ENCODE results near the gene TUFT1. TPM values are rescaled to one million over a fixed set of nuclear protein-coding genes. Genes with fewer than 3 reads are reported as not detected.

Gene TUFT1
- total RNA-seq, 2 donors from 2014 or later, result 4.9 to 10.7 TPM

DNA sequence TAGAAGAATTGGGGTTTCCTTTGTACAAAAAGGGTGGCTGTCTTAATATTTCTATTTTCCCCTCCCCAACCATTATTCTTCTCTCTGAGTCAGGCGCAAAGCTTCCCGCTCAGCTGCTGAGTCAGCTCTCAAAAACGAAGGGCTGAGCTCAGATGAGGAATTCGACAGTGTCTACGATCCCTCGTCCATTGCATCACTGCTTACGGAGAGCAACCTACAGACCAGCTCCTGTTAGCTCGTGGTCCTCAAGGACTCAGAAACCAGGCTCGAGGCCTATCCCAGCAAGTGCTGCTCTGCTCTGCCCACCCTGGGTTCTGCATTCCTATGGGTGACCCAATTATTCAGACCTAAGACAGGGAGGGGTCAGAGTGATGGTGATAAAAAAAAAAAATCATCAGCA is 3.0 kb upstream of the TUFT1 start:
- Histone ChIP-seq H3K4me3 (no peak overlapping the region), H3K4me1 (ENCODE audit: control insufficient read depth in 1 of 2, low read depth in 2 of 2) (peaks cover 11 to 12% of the 10 kb centered on the region in 2 donors), H3K36me3 (no peaks in the 10 kb centered on the region), H3K27me3 (replicated peaks; ENCODE audit: insufficient read depth) (no peaks in the 10 kb centered on the region), H3K9me3 (no peaks in the 10 kb centered on the region), H3K27ac (no peak overlapping the region)
- no peak for ATAC-seq (ENCODE audit: insufficient number of reproducible peaks, low FRiP score, low read depth)
- TF ChIP-seq, protein P1, sequence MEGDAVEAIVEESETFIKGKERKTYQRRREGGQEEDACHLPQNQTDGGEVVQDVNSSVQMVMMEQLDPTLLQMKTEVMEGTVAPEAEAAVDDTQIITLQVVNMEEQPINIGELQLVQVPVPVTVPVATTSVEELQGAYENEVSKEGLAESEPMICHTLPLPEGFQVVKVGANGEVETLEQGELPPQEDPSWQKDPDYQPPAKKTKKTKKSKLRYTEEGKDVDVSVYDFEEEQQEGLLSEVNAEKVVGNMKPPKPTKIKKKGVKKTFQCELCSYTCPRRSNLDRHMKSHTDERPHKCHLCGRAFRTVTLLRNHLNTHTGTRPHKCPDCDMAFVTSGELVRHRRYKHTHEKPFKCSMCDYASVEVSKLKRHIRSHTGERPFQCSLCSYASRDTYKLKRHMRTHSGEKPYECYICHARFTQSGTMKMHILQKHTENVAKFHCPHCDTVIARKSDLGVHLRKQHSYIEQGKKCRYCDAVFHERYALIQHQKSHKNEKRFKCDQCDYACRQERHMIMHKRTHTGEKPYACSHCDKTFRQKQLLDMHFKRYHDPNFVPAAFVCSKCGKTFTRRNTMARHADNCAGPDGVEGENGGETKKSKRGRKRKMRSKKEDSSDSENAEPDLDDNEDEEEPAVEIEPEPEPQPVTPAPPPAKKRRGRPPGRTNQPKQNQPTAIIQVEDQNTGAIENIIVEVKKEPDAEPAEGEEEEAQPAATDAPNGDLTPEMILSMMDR (IDR thresholded peaks at IDR 0.05), result no peak
- DNase-seq (ENCODE audit: low spot score), result no peak

DNA sequence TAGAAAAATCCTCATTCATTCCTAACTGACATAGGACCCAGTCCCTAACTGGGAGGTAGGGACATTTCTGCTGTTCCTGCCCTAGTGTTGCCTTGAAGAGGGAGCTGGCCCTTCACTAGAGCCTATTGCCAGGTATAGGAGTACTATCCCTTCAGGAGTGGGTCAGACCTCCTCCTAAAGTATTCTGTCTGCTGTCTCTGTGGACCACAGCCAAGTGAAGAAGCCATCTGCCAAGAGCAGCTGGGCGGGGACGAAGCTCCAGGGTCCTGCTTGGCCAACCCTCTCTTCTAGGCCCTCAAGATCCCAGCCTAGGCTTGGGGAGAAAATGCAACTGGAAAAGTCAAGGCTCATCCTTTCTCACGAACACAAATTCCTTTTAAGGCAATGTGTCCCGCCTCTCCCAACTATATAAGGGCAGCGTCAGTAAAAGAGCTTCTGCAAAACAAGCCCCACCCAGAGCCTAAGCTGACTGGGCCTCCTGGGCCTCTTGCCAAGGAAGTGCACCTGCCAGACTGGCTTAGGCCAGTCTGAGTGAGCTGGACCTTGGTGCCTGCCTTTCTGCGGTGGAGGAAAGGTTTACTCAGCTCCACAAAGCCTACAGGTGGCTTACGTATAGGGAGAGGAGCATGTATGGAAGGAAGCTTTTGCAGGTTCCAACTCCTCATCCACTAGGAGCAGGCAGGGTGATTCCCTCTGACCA is 638 bp upstream of the TUFT1 start:
- Histone ChIP-seq H3K27me3 (replicated peaks; ENCODE audit: insufficient read depth) (no peaks in the 10 kb centered on the region), H3K27ac (peak overlapping the region; percentile 23 to 82), H3K4me1 (ENCODE audit: control insufficient read depth in 1 of 2, low read depth in 2 of 2) (peaks cover 16 to 22% of the 10 kb centered on the region in 2 donors), H3K9me3 (no peaks in the 10 kb centered on the region), H3K36me3 (no peaks in the 10 kb centered on the region), H3K4me3 (peak overlapping the region; percentile 84)
- TF ChIP-seq, protein P1 (IDR thresholded peaks at IDR 0.05), result no peak
- DNase-seq (ENCODE audit: low spot score) (peak; percentile 16), ATAC-seq (ENCODE audit: insufficient number of reproducible peaks, low FRiP score, low read depth) (peak; percentile 15)

DNA sequence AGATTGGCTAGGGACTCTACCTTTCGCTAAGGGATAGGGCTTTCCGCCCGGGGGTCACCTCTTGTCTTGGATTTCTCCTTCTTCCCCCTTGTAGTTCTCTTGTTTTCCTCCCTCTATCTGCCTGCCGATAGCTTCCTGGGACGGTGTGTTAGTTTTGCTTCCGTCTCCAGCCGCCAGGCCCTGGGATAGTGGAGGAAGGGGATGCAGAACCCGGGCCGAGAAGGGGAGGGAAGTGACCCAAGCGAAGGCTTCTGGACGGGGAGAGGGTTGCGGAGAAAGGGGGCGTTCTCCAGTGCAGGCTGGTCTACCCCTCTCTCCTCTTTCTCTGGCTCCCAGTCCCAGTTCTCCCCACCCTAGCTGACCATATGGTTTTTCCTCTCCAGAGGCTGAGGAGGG is 871 bp downstream of the TUFT1 start:
- H3K27me3 ChIP-seq (replicated peaks; ENCODE audit: insufficient read depth), result no peaks in the 10 kb centered on the region
- no peak for DNase-seq (ENCODE audit: low spot score)
- peak overlapping the region; percentile 65 to 82 for H3K27ac ChIP-seq
- H3K4me1 ChIP-seq (ENCODE audit: control insufficient read depth in 1 of 2, low read depth in 2 of 2), result peaks cover 16 to 22% of the 10 kb centered on the region in 2 donors
- peak overlapping the region; percentile 84 for H3K4me3 ChIP-seq
- no peak for ATAC-seq (ENCODE audit: insufficient number of reproducible peaks, low FRiP score, low read depth)
- H3K9me3 ChIP-seq, result no peaks in the 10 kb centered on the region
- no peaks in the 10 kb centered on the region for H3K36me3 ChIP-seq
- TF ChIP-seq, protein P1 (IDR thresholded peaks at IDR 0.05), result no peak

DNA sequence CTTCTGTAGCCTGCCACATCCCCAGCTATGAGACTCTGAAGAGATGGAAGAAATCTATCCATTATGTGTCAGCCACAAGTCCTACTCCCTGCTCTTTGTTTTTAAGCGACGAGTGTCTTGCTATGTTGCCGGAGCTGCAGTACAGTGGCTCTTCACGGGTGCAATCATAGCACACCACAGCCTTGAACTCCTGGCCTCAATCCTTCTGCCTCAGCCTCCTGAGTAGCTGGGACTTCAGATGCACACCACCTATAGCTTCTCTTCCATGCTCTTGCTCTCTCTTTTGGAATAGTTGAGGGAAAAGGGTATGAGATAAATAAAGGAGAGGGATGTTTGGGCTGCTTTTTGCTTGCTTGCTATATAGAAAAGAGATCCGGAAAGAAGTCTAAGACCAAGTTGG is 1.6 kb downstream of the TUFT1 start:
- TF ChIP-seq, protein P1 (IDR thresholded peaks at IDR 0.05), result no peak
- no peaks in the 10 kb centered on the region for H3K9me3 ChIP-seq
- H3K27ac ChIP-seq, result peak overlapping the region in 1 of 2 donors; percentile 54
- peaks cover 16 to 24% of the 10 kb centered on the region in 2 donors for H3K4me1 ChIP-seq (ENCODE audit: control insufficient read depth in 1 of 2, low read depth in 2 of 2)
- H3K27me3 ChIP-seq (replicated peaks; ENCODE audit: insufficient read depth), result no peaks in the 10 kb centered on the region
- H3K36me3 ChIP-seq, result no peaks in the 10 kb centered on the region
- DNase-seq (ENCODE audit: low spot score) (no peak), ATAC-seq (ENCODE audit: insufficient number of reproducible peaks, low FRiP score, low read depth) (no peak)
- no peak overlapping the region for H3K4me3 ChIP-seq

DNA sequence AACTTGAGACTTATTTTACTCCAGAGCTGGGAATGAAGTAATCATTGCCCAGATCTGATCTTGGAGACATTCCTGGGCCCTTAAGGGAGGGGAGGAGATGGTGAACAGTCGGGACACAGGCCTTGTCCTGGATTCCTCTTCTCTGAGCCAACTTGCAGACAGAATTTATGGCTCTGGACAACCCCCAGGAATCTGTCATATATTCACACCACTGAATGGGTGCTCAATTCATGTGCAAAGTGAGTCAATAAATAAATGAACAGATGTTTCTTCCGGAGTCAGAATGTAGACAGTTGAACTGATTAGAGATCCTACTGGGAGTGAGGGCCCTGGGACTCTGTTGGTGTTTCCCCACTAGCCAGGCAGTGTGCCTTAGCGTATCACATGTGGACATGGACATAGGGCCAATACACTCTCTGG is 2.6 kb downstream of the TUFT1 start:
- Histone ChIP-seq H3K9me3 (no peaks in the 10 kb centered on the region), H3K4me1 (ENCODE audit: control insufficient read depth in 1 of 2, low read depth in 2 of 2) (peaks cover 16 to 34% of the 10 kb centered on the region in 2 donors), H3K27ac (peak overlapping the region; percentile 54), H3K4me3 (no peak overlapping the region), H3K36me3 (no peaks in the 10 kb centered on the region), H3K27me3 (replicated peaks; ENCODE audit: insufficient read depth) (no peaks in the 10 kb centered on the region)
- ATAC-seq (ENCODE audit: insufficient number of reproducible peaks, low FRiP score, low read depth), result no peak
- no peak for DNase-seq (ENCODE audit: low spot score)
- TF ChIP-seq, protein P1 (IDR thresholded peaks at IDR 0.05), result no peak

Data from thoracic aorta (tissue), 2 donors.